Body of pancreas (tissue), 4 donors: ENCODE data around the gene MOSMO.

Experiments used
- CTCF ChIP-seq, 7 experiments: fragments of 450-650 bp in 4 of 7; fragments of 200-600 bp in 3 of 7; sonication (generic) in 3 of 7; IDR thresholded peaks; one replicate each; pipeline ENCODE4 v1.5.1; 2016 to 2019; ENCODE audit warnings: antibody characterized with exemption in 7 of 7
- POLR2A ChIP-seq, 3 donors: fragments of 450-650 bp; IDR thresholded peaks; one replicate each; pipeline ENCODE4 v1.6.1; 2016; ENCODE audit warnings: antibody characterized with exemption in 3 of 3, mild to moderate bottlenecking in 2 of 3

- no peak for TF ChIP-seq CTCF (IDR thresholded peaks at IDR 0.05)
- TF ChIP-seq POLR2A (IDR thresholded peaks at IDR 0.05) = no peak
Observed at GRCh38 chr16:22073350-22073749, 65.4 kb downstream of the MOSMO start.
